ENCODE measurements around the gene E2F8.

The E2F8 gene

DNA sequence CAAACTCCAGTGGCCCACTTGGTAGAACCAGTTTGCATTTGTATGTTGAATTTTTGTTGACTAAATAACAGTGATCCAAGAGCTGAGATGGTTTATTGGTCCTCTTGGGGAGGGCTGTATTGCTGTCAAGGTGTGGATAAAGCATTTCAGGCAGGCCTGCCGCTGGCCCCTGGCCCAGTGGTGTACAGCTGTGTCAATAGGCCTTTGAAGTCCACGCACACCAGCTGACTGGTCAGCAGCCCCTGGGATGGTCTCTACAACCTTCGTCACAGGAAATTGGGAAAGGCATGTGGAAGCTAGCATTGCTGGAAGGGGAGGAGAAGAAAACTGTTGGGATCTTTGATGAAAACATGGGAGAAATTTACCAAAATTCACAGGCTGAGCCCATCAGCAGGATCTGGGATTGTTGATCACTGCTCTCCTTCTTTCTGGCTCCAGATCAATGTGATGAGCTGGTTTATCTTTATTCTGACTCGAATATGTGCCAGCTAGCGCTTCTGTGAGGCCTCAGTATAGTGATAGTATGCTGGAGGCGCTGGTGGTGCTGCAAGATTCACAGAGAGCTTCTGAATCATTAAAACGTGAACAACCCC lies 12.5 kb upstream of the E2F8 start:
- DNase-seq (ENCODE audit: low read depth): no peak

DNA sequence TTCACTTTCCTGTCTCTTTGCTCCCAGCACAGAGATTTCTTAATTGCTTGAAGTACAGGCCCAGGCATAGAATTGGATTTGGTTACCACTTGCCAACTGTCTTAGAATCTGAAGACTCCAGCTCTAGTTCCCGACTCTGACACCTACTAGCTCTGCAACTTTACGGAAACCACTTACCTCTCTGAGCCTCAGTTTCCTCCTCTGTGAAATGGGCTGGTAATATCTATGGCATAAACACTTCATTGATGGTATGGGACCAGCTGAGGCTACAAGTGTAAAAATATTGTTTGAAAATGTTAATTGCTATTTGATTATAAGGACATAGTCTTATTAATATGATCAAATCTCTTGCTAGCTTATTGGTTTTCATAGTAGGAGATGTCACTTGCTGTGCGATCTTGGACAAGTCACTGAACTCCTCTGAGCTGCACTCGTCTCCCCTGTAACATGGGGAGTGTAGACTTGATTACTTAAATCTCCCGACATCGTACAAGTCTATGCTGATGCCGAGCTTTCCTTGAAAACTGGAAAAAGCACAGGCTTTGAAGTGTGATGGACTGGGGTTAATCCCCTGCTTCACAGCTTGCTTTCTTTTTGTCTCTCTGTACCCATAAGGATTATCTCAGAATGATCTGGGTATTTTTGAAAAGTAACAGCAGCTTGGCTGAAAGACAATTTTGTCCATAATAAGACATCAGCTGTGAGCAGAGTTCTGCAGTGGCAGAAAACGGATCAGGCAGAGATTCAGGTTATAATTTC lies 11.8 kb upstream of the E2F8 start:
- DNase-seq (ENCODE audit: low read depth): no peak

DNA sequence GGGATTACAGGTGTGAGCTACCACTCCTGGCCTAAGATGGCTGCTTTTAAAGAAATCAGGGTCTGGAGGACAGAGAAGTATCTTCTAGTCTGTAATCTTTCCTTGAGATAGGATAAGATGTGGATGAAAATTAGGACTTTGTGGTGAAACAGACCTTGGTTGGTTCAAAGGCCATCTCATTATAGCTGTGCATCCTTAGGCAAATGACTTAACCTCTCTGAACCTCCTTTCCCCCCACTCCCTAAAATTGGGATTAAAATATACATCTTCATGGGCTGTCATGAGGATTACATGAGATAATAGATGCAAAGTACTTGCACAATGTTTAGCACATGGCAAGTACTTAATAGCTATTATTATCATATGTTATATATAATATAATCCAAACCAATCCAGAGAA lies 10.8 kb upstream of the E2F8 start:
- no peak for DNase-seq (ENCODE audit: low read depth)

DNA sequence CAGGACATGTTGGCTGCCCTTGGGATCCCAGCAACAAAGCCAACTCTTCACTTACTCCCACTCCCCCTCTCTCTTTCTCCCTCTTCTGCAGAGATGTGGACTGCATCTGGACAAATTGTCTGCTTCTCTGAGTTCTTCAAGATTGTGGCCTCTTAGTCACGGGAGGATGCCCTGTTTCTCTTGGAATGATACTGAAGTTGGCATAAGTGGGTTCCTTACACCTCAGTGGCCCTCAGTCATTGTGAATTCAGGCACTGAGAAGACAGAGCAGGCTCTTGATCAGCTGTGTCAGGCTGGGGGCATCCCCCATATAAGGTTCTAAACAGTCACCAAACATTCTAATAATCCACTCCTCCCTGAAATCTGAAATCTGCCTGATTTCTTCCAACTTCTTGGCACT lies 6.1 kb upstream of the E2F8 start:
- no peak for DNase-seq (ENCODE audit: low read depth)

DNA sequence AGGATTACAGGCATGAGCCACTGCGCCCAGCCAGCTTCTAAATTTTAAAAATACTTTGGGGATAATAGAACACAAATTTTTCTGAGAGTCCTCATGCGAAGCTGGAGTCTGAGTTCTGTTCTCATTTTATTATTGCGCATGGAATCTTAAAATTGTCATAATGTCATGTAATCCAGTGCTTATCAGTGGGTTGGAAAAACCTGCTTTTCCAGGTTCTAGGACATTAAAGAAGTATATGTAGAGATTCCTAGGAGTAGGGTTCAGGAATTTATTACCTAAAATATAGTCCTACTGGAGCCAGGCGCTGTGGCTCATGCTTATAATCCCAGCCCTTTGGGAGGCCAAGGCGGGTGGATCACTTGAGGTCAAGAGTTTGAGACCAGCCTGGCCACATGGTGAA lies 4.6 kb upstream of the E2F8 start:
- no peak for DNase-seq (ENCODE audit: low read depth)

DNA sequence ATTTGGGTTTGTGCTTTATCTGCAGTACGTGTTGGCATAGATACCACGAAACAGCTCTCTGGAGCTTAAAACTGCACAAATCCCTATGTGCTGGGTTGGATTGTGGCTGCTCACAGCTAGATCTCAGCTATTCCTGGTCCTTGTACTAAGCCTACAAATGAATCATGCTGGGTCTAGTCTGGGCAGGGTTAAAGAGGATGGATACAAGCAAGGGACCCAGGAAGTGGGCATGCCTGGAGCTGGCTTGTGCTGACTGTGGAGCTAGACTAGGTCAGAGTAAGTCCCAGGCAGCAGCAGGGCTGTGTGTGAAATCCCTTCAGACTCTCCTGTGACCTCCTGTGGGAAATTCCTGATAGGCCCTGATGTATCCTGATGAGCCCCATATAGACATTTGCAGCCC lies 3.9 kb upstream of the E2F8 start:
- no peak for DNase-seq (ENCODE audit: low read depth)

DNA sequence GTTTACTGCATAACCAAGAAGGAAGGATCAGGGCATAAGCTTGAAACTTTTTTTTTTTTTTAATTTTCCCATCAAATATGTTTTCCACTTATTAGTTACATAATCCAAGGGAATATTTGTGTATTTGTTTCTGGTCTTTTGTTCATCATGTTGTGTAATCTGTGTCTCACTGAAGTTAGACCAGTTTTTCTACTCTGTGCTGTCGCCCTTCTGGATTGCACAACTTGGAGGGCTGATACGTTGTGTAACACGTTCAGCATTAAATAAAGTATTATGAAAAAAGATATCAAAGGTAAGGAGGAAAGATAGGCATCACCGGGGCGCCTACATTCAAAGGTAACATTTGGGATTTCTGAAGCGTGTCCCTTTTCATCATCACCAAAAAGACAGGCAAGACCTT lies 3.3 kb upstream of the E2F8 start:
- DNase-seq (ENCODE audit: low read depth): peak; percentile 62

DNA sequence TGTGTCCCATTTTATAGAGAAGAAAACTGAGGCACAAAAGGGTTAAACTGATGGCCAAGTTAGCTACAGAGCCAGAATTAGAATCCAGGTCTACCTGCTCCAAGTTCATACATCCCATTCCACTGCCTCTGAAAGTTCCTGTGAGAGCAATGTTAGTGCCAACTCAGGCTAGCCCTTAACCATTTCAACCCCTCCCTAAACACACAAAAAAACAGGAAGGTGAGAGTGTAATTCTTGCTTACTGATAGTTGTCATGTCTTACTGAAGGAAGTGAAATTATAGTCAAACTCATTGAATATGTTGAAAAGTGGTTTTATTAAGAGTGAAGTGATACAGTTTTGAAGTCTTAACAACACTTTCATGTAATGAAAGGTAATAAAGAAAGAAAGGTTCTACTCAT lies 2.9 kb upstream of the E2F8 start:
- no peak for DNase-seq (ENCODE audit: low read depth)

DNA sequence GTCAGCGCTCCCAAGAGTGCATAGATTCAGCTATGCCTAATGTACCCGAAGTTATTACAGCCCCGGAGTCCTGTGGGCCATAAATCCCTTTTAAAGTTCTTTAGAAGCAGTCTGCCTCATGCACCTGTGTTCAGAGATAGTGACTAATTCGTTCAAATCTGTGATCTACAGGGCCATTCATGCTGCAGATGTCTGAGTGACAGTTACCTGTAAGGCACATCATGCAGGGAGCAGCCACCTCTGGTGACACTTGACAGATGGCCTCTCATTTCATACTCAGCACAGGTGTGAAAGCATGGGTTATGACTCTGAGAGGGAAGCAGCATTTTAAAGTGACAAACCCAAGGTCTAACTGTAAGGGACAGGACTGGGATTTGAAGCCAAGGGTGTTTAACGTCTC lies 2.4 kb upstream of the E2F8 start:
- DNase-seq (ENCODE audit: low read depth): no peak

DNA sequence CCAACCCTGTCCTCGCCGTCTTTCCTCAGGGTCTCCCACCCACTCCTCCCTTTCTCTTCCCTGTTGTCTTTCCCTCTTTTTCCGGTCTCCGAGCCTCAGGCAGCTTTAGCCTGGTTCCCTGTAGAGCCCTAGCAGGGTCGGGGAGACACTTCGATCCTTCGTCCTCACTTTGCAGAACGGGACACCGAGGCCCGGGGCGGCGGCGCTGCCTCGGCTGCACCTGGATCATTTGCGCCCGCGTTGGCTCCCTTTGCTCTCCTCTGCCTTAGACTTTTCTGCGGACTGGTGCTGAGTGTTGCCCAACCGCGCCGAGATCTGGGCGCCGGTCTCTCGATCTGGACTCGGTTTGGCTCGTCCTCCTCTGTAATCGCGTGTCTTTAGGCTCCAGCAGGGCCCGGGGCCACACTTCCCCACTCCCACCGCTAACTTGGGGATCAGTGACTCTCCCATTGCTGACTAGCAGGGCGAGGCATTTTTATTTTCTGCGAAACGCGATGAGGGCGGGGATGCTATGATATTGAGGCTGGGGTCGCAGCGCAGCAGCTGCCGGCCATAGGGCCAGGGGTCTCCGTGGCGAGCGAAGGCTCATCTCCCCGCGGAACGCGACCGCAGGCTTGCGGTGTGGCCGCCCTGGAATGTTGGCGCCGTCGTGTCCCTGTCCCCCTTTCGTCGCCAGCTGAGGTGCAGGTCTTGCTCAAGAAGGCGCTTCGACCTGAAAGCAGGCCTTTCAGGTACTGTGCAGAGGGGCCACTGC lies 1.6 kb upstream of the E2F8 start:
- peak; percentile 18 for DNase-seq (ENCODE audit: low read depth)

DNA sequence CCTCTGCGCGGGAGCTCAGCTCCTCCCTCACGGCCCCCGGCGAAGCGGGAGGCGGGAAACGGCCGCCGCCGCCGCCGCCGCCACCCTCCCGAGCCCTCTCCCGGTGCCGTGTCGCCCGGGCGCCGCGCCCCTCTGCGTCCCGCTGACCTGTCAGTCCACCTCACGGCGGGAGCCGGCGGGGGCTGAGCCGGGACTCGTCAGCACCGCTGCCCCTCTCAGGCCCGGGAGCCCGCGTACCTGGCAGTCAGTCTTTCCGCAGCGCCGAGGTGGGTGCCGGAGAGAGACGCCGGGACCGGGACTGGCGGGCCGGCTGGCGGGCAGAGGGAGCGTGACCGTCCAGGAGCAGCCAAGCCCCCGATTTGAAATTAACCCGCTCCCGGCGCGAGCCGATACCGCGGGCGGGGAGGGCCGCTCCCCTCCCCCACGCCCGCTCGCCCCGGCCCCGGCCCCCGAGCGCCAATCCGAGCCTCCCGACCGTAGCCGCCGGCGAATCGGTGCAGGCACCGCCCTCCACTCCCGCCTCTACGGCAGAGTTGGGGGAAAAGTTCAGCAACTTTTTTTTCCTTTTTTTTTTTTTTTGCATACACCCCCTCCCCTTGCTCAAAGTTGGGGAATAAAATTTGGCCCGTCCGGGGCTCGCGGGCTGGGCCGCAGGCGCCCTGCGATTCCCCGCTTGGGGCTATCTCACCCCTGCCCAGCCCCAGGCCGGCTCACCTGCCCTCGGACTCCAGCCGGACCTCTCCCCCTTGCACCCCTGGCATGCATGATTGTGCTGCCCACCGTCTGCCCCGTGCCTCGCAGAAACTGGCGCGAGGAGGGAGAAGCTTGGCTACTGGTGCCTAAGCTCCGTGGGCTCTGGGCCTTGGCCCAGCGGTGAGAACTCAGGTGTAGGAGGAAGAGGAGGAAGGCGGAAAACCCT lies 774 bp upstream of the E2F8 start:
- DNase-seq (ENCODE audit: low read depth): no peak

DNA sequence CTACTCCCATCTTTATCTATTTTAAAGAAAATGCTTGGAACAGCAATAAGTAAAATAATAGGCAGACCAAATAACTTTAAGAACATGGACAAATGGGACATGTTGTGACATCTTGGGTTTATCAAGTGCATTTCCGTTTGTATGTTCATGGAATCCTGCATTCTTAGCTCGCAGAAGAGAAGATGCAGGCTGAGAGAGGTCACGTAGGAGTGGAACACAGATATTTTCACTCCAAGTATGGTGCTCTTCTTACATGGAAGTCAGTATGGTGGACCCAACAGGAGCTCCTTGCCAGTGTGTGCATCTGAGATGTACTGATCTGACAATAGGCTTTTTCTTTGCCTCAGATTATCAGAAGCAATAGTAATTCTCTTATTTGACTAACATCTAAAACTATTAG lies 1.7 kb downstream of the E2F8 start:
- no peak for DNase-seq (ENCODE audit: low read depth)

DNA sequence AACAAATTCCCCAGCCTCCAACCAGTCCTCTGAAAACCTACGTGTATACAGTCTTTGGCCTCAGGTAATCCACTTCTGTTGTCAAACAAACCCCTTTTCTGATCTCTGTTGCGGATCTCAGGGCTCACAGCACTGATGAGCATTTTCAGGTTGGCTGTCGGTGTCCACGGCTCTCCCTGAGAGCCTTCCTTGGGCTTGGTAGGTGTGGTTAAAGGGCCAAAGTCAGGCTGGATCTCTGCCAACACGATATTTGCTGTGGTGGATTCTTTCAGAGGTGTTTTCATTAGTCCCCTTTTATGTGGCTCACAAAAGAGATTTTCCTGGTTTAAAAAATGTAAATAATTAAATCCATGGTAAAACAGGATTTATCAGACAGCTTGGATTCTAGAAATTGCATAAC lies 2.9 kb downstream of the E2F8 start:
- DNase-seq (ENCODE audit: low read depth): no peak

DNA sequence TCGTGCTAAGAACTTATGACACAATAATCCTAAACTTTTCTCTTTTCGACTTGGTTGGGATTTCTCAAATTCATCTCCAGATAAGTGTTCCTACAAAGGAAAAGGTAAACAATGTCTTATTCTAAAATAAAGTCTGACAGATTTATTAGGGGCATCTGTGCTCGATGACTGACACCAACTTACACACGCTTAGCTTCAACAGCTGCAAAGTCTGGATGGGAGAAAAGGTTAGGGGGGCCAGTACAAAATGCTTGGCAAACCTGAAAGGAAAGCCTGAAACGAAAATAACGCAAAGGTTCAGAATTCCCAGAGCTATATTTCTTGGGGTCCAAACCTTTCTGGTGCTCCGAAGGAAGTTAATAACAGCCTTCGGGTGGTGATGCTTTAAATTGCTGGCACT lies 3.4 kb downstream of the E2F8 start:
- DNase-seq (ENCODE audit: low read depth): no peak

DNA sequence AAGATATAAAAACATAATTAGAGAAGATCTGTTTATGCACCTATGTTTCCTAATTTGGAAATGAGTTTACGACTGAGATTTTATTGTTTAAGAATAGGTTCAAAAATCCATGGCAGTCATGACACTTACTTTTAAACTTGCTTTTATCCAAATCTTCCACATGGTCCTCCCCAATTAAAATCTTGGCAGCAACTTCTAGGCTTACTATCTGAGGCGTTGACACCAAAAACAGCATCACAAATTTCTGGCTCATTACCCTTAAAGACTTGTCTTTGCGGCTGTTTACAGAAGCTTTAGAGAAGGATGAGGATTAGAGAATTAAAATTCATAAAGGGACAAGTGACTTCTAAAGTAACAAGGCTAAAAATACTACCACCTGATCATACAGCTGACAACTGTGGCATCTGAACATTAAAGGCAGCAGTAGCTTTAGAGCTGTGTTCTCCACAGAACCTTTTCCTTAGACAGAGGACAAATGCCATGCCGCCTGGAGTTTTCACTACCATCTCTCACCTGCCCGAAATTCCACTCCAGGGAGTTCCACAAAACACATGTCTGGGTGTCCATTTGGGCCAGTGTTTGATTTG lies 6.4 kb downstream of the E2F8 start:
- DNase-seq (ENCODE audit: low read depth): no peak

DNA sequence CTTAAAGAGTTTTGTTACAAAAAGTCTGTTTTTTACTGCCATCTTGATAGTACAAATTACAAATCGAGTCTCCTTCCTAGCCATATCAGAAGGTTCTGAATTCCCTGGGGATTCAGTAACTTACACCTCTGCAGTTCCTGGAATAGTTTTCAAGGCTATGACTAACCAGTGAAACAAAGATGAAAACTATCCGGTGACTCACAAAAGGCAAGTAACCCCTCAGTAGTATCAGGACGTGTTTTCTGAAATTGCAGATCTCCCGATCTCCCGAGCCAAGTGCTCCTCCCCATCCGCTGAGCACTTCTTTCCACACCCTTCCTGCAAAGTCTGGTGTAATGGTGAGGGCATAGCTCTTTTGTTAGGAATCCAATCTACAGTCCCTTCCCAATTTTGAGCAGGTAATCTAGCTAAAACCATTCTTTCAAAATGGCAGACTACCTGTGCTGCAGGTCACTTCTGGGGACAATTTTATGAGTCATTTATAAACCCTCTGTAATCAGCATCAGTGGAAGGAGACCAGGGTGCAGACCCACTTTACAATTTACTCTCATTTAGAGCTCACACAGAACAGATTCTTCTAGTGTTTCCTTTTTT lies 7.7 kb downstream of the E2F8 start:
- peak; percentile 82 for DNase-seq (ENCODE audit: low read depth)

DNA sequence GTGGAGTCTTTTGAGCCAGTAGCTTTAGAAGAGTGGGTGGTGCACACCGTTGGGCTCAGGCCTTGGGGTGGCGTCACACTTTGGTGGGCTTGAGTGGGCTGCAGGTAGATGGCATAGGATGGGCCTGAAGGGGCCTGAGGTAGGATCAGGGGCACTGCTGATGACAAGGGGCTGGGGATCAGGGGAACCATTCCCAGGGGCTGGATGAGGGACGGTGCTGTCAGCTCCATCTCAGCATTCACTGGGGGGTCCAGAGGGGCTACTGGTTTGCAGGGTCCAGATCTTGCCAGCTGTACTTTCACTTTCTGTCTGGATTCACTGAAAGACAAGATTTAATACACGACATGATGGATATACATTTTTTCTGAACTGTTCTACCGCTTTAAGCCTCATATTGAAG lies 11.1 kb downstream of the E2F8 start:
- DNase-seq (ENCODE audit: low read depth): no peak

DNA sequence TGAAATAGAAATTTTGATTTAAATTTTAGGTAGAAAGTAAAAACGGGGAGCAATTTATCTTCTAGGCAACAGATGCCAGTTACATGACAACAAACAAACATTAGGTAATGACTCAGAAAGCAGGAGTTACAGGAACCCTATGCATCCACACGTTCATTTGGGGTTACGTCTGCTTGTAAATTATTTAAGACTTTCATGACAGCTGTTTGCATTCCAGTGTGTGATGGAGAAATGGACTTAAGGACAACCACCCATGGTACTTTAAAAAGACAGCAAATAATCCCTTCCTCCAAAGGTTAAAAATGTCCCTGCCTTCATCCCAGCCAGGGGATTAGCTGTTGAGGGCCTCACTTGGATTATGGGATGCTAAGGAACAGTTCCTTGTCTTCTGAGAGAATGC lies 11.8 kb downstream of the E2F8 start:
- no peak for DNase-seq (ENCODE audit: low read depth)

DNA sequence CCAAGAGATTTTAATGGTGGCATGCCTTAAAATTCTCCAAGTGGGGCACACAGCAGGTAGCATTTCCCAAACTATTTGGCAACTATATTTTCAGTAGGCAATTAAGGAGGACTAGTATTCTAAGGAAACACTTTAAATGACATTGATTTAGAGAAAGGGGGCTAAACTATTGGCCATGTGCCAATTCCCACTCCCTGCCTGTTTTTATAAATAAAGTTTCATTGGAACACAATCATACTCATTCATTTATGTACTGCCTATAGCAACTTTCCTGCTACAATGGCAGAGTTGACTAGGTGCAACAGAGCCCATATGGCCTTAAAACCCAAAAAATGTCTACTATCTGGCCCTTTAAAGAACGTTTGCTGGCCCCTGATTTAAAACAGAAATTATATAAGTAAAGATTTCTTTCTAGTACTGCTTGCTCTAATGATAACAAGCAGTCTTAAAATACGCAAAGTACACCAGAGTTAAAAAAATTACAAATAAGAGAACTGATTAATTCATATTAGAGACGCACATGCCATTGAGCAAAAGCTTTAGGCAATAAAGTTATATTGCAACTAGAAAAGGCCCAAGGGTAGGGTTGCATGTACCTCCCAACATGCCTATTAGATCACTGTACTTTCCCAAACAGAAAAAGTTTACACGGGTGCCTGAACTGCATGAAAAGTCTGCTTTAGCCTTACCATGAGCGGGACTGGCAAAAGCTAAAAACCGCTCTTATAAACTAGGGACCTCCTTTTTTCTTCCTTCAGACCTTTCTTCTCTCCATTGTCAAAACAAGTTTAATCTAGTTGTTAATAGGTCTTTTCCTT lies 14.2 kb downstream of the E2F8 start:
- DNase-seq (ENCODE audit: low read depth): no peak

DNA sequence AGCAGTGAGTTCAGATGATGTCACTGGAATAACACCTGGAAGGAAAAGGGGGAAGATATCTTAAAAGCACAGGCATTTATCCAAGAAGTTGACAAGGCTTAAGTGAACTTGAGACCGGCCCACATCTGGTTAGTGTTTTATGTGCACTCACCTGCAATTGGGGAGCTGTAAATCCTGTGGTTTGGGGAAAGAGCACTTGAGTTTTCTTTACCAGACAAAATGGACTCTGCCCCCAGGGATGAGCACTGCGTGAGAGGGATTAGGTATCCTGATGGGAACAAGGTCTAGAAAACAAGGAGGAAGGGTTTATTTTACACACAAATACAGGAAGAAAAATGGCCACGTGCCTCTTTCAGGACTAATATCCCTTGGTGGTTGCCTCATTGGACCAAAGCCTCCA lies 15.2 kb downstream of the E2F8 start:
- no peak for DNase-seq (ENCODE audit: low read depth)

DNA sequence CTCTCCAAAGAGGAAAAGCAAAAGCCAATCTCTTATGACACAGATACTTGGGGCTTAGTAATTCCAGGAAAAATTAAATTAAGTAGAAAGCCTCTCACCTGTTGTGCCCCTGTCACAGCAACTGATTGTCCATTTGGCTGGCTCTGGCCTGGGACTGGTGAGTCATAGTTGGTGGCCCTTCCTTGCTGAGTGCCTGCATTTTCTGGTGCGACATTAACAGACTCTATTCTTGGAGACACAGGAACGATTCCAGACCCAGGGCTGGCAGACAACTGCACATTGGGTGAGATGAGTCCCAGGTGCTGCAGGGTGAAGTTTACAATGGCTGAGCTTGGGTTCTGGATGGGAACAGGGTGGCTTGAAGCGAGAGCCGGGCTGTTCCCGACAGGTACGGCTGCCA lies 15.6 kb downstream of the E2F8 start:
- DNase-seq (ENCODE audit: low read depth): no peak

All from iris pigment epithelial cell (primary cell).